HG03354 (cell line): ENCODE data around the gene STX4.

Experiments used
- ATAC-seq: cut with Tn5 transposase; IDR thresholded peaks from one replicate; pipeline ENCODE4 v1.9.1; 2021; ENCODE audit warnings: mild to moderate bottlenecking; ENCODE audit not compliant: unreplicated experiment, poor library complexity, severe bottlenecking

STX4 gene

DNA sequence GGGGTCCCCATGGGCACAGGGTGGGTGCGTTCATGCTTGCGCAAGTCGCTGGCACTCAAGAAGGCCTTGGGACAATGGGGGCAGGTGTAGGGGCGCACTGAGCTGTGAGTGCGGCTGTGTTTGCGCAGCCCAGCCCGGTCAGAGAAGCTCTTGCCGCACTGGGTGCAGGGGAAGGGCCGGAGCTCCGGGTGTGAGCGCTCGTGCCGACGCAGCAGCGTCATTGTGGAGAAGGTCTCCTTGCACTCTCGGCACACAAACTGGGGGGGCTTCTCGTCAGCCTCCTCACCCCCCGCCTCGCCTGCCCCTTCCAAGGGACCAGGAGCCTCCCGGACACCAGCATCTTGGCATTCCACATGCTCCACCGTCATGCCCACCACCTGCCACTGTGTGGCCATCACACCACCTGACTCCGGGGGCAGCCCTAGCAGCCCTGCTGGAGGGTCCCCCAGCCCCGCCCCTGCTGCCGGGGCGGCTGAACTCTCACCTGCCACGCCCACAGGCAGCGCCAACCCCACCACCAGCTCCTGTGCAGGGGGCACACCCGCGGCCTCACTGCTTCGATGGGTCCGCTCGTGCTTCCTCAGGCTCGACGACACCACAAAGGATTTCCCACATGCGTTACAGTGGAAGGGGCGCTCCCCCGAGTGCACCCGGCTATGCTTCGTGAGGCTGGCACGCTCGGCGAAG is 27.9 kb downstream of the STX4 start:
- no peak for ATAC-seq

DNA sequence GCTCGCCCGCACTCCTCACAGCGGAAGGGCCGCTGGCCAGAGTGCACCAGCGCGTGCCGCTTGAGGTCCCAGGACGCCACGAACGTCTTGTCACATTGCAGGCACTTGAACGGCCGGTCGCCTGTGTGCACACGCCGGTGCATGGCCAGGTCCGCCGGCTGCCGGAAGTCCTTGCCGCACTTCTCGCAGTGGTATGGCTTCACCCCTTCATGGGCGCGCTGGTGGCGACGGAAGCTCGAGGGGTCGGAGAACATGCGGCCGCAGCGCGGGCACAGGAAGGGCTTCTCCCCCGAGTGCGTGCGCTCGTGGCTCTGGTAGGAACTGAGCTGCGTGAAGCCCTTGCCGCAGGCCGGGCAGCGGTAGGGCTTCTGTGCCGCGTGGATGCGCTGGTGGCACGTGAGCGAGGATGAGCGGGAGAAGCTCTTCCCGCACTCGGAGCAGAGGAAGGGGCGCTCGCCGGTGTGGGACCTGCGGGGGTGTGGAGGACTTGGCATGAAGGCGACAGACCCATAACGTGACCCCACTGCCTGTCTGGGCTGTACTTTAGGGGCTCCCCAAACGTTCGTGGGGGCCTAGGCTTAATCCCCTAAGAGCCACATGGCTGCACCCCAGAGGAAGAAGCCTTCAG is 28.6 kb downstream of the STX4 start:
- no peak for ATAC-seq

DNA sequence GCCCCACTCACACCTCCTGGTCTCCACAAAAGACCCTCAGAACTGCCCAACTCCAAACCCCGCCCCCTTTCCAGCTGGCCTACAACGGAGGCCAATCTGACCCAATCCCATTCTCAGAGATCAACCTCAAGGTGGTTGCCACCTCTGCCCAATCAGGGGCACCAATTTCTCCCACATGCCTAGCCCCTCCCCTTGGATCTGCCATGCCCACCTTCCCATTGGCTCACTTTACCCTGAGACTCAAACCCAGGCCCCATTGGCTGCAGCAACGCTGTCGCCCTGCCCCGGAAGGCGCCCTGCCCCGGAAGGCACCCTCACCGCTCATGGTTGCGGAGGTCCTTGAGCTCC is 30.1 kb downstream of the STX4 start:
- ATAC-seq, result no peak

- ATAC-seq, result no peak
Observed at GRCh38 chr16:31063843-31064611, 30.7 kb downstream of the STX4 start.

GRCh38 chr16:31064882-31065461 is 31.6 kb downstream of the STX4 start:
- no peak for ATAC-seq

DNA sequence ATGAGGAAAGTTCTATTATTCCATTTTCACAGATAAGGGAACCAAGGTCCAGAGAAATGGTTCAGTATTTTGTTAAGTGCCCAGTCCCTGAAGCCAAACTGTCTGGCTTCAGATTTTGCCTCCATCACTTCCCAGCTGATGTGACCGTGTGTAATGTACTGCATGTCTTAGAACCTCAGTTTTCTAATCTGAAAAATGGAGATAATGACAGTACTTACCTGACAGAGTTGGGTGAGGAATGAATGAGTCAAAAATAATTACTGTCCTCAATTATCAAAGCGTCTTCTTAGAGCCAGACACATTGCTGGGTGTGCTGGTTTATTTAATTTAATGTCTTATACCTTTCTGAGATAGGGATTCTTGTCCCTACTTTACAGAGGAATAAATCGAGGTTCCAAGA is 34.0 kb downstream of the STX4 start:
- no peak for ATAC-seq

DNA sequence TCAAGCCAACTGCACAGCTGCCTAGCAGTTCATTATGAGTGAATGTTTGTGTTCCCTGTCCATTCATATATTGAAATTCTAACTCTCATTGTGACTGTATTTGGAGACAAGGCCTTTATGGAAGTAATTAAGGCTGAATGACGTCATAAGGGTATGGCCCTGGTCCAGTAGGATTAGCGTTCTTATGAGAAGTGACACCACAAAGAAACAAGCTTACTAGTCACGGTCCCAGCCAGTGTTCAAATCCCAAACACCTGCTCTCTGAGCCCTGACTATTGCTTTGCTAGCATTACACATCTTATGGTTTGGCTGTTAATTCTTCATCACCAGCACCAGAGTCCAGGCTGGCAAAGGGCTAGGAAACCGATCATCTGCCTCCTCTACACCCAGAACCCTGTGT is 38.5 kb downstream of the STX4 start:
- no peak for ATAC-seq

GRCh38 chr16:31072540-31073141 is 39.3 kb downstream of the STX4 start:
- peak; percentile 2 for ATAC-seq

DNA sequence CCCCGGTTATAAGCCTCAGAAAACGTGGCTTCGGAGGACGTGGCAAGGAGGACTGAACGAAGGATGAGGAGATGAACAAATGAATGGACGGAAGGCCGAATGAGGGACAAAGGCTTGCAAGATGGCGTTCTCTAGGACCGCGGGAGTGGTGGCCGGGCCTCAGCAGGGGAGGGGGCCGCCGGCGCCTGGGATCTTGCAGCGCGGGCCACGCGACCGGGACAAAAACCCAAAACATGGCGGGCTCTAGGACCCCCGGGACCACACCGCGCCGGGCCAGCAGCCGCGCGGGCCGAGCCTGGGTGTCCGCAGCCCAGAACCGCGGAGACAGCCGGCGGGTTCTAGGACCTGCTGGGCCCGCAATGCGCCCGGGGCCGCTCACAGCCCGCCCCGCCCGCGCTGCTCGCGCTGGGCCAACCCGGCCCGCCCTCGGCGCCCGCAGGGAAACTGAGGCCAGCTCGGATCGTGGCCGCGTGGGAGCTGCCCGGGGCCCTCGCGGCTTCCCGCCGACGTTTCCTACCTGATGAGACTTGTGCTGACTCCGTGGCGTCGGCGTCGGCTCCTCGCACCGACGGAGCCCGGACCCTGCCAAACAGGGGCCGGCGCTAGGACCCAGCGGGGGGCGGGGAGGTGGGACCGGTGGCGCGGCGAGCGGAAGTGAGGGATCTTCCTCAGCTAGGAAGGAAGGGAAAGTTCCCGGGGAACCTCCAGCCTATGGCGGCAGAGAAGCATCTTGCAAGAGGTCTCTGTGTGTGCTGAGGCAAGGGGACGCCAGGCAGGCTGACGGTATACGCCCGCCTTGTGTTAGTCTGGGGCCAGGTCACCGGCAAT is 40.0 kb downstream of the STX4 start:
- ATAC-seq, result peak; percentile 58

- peak; percentile 78 for ATAC-seq
Observed at GRCh38 chr16:31073970-31074813, 40.8 kb downstream of the STX4 start, which contains the start of the genes ZNF646 and ZNF668. Gene ZNF646, plus strand, starts transcription at chr16:31074422. Its CDS starts 1,903 bp downstream, at chr16:31076325. Gene ZNF668, minus strand, starts transcription at chr16:31074240. Its CDS starts 9,781 bp downstream, at chr16:31064459.

- ATAC-seq, result no peak
Observed at GRCh38 chr16:31074814-31075183, 41.4 kb downstream of the STX4 start.

- ATAC-seq, result no peak
Observed at GRCh38 chr16:31076319-31076718, 43.0 kb downstream of the STX4 start.

DNA sequence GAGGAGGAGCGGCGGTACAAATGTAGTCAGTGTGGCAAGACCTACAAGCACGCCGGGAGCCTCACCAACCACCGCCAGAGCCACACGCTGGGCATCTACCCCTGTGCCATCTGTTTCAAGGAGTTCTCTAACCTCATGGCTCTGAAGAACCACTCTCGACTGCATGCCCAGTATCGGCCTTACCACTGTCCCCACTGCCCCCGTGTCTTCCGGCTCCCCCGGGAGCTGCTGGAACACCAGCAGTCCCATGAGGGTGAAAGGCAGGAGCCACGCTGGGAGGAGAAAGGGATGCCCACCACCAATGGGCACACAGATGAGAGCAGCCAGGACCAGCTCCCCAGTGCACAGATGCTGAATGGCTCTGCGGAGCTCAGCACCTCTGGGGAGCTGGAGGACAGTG is 43.7 kb downstream of the STX4 start:
- ATAC-seq, result no peak

DNA sequence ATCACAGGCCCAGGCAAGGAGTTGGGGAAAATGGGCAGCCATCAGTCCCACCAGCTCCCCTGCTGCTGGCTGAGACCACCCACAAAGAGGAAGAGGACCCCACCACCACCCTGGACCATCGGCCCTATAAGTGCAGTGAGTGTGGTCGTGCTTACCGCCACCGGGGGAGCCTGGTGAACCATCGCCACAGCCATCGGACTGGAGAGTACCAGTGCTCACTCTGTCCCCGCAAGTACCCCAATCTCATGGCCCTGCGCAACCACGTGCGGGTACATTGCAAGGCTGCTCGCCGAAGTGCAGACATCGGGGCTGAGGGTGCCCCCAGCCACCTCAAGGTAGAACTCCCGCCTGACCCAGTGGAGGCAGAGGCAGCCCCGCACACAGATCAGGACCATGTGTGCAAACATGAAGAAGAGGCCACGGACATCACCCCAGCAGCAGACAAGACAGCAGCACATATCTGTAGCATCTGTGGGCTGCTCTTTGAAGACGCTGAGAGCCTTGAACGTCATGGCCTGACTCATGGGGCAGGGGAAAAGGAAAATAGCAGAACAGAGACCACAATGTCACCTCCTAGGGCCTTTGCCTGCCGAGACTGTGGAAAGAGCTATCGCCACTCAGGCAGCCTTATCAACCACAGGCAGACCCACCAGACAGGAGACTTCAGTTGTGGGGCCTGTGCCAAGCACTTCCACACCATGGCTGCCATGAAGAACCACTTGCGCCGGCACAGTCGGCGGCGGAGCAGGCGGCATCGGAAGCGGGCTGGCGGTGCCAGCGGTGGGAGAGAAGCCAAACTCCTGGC is 44.4 kb downstream of the STX4 start:
- no peak for ATAC-seq

DNA sequence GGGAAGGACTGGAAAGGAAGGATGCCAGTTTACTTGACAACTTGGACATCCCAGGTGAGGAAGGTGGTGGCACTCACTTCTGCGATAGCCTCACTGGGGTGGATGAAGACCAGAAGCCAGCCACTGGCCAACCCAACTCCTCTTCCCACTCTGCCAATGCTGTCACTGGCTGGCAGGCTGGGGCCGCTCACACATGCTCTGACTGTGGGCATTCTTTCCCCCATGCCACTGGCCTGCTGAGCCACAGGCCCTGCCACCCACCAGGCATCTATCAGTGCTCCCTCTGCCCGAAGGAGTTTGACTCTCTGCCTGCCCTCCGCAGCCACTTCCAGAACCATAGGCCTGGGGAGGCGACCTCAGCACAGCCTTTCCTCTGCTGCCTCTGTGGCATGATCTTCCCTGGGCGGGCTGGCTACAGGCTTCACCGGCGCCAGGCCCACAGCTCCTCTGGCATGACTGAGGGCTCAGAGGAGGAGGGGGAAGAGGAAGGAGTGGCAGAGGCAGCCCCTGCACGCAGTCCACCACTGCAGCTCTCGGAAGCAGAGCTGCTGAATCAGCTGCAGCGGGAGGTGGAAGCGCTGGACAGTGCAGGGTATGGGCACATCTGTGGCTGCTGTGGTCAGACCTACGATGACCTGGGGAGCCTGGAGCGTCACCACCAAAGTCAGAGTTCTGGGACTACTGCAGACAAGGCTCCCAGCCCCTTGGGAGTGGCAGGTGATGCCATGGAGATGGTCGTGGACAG is 45.4 kb downstream of the STX4 start:
- ATAC-seq, result no peak

- no peak for ATAC-seq
Observed at GRCh38 chr16:31079342-31079944, 46.1 kb downstream of the STX4 start.
